ENCODE results near the gene AGK.
"Not testable (repeated sequence)": the region's sequence is repeated elsewhere in the genome, so short reads cannot be mapped to it uniquely, and the experiment has no call there.

AGK gene

DNA sequence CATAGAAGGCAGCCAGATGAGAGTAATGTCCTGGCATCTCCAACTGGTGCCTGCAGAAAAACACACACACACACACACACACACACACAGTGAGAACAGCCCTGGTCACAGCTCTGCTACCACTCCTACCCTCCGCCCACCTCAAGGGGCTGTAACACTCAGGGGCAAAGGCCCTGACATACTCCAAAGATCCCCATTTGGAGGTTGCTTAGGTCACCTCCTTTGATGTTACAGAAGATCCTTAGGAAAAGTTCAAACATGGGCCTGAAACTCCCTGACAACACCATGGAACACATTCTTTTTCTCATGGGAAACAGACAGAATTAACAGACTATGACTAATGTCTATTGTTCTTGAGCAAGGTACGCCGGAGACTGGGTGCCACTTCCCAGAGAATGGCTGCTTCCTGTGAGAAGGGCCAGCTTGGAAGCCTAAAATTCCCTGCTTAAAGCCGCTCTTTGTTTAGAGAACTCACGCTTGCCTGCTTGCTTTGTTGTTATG lies 123.0 kb downstream of the AGK start:
- Histone ChIP-seq H3K4me3 (ENCODE audit: low read depth, low read length) (no peak overlapping the region), H3K9ac (ENCODE audit: low read depth, low read length) (no peak overlapping the region)

DNA sequence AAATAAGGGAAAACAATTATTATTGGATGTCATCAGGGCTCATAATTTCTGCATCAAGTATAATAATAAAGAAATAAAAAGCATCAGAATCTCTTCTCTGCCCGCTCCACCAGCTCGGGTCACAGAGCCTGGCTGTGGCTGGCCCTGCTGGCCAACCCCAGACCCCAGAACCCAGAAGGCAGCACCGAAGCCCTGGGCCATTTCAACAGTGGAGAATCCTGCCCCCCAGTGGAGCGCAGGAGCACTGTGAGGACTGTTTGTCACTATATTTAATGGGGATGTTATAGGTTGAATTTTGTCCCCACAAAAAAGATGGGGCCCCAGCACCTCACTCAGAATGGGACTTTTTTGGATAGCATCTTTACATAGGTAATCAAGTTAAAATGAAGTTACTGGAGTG lies 123.5 kb downstream of the AGK start:
- H3K4me1 ChIP-seq (ENCODE audit: control insufficient read depth, insufficient read depth, low read length) = peaks cover 3% of the 10 kb centered on the region
- H3K36me3 ChIP-seq (ENCODE audit: control insufficient read depth, insufficient read depth, low read length) = no peaks in the 10 kb centered on the region
- no peak overlapping the region for H3K4me3 ChIP-seq (ENCODE audit: low read depth, low read length)
- H3K27me3 ChIP-seq (ENCODE audit: control insufficient read depth, insufficient read depth, low read length) = no peaks in the 10 kb centered on the region
- H3K9me3 ChIP-seq (ENCODE audit: control insufficient read depth, insufficient read depth, low read length) = no peaks in the 10 kb centered on the region
- H3K9ac ChIP-seq (ENCODE audit: low read depth, low read length) = no peak overlapping the region

More for the DNA sequence above, 123.0 kb downstream of the AGK start:
- H3K4me1 ChIP-seq (ENCODE audit: control insufficient read depth, insufficient read depth, low read length) = peaks cover 3% of the 10 kb centered on the region
- no peaks in the 10 kb centered on the region for H3K27me3 ChIP-seq (ENCODE audit: control insufficient read depth, insufficient read depth, low read length)
- H3K36me3 ChIP-seq (ENCODE audit: control insufficient read depth, insufficient read depth, low read length) = no peaks in the 10 kb centered on the region
- no peaks in the 10 kb centered on the region for H3K9me3 ChIP-seq (ENCODE audit: control insufficient read depth, insufficient read depth, low read length)

DNA sequence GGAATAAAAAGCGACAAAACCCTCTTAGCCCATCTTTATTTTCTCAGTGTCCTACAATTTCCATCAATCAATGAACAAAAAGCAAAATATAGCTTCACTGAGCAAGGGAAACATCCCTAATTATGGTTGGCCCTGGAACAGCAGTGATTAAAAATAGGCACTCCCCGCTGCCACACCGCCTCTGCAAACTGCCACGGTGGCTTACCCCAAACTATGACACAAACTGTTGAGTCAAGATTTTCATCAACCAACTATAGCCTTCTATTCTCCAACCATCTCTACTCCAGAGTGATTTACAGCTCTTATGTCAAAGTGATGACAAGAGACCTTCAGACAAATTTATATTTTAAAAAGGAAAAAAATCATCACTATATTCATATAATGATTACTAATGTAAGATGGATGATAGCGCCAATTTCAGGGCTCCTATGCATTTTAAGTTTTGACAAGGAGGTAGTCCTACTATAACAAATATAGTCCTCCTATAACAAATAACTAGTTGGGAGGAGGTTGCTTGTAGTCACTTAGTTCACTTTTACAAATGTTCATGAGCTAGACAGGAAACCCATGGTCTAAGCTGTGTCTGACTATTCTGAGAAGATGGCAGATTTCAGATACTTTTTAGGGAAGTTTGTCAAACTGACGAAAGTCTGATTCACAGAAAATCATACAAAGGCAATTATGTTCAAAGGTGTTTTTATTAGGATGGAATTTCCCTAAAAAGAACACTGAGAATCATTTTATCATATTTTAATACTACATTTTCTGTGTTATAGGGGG lies 124.4 kb downstream of the AGK start:
- Histone ChIP-seq H3K4me3 (ENCODE audit: low read depth, low read length) (no peak overlapping the region), H3K9me3 (ENCODE audit: control insufficient read depth, insufficient read depth, low read length) (no peaks in the 10 kb centered on the region), H3K27me3 (ENCODE audit: control insufficient read depth, insufficient read depth, low read length) (no peaks in the 10 kb centered on the region), H3K9ac (ENCODE audit: low read depth, low read length) (no peak overlapping the region), H3K4me1 (ENCODE audit: control insufficient read depth, insufficient read depth, low read length) (peaks cover 3% of the 10 kb centered on the region), H3K36me3 (ENCODE audit: control insufficient read depth, insufficient read depth, low read length) (no peaks in the 10 kb centered on the region)

DNA sequence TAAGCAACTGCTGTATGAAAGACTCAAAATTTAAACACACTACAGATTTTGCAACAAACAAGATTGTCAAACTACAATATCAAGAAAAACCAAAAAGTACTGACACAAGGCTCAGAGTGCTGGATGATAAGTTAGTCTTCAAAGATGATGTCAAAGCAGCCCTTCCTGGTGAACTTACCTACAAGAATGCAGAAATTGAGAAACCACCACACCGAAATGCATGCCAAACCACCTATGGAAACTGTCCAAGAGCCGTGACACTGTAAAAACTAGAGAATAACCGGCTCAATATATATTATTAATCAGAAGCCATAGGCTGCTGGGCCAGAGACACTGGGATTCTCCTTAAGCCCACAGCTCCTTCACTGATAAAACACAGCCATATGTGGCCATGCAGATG lies 125.4 kb downstream of the AGK start:
- no peak overlapping the region for H3K4me3 ChIP-seq (ENCODE audit: low read depth, low read length)
- no peaks in the 10 kb centered on the region for H3K36me3 ChIP-seq (ENCODE audit: control insufficient read depth, insufficient read depth, low read length)
- H3K4me1 ChIP-seq (ENCODE audit: control insufficient read depth, insufficient read depth, low read length) = peaks cover 3% of the 10 kb centered on the region
- H3K9me3 ChIP-seq (ENCODE audit: control insufficient read depth, insufficient read depth, low read length) = no peaks in the 10 kb centered on the region
- no peak overlapping the region for H3K9ac ChIP-seq (ENCODE audit: low read depth, low read length)
- no peaks in the 10 kb centered on the region for H3K27me3 ChIP-seq (ENCODE audit: control insufficient read depth, insufficient read depth, low read length)

DNA sequence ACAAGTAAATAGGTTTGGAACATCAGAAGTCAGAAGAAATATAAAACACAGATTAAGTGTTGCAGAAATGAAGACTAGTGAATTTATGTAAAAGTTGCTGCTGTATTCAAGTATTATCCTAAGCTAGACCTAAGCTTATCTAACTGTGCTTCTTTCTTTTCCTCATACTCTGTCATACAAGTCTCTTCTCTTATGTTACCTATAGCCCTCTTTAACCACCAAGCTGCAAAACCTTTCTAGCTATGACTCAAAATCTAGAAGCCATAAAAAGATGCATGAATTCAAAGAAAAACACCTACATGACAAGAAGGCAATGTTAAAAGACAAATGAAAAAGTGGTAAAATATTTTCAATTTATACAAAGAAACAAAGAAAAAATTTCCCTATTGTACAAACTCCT lies 127.8 kb downstream of the AGK start:
- Histone ChIP-seq H3K9ac (ENCODE audit: low read depth, low read length) (no peak overlapping the region), H3K36me3 (ENCODE audit: control insufficient read depth, insufficient read depth, low read length) (no peaks in the 10 kb centered on the region), H3K9me3 (ENCODE audit: control insufficient read depth, insufficient read depth, low read length) (no peaks in the 10 kb centered on the region), H3K4me1 (ENCODE audit: control insufficient read depth, insufficient read depth, low read length) (peaks cover 3% of the 10 kb centered on the region), H3K27me3 (ENCODE audit: control insufficient read depth, insufficient read depth, low read length) (no peaks in the 10 kb centered on the region), H3K4me3 (ENCODE audit: low read depth, low read length) (no peak overlapping the region)

DNA sequence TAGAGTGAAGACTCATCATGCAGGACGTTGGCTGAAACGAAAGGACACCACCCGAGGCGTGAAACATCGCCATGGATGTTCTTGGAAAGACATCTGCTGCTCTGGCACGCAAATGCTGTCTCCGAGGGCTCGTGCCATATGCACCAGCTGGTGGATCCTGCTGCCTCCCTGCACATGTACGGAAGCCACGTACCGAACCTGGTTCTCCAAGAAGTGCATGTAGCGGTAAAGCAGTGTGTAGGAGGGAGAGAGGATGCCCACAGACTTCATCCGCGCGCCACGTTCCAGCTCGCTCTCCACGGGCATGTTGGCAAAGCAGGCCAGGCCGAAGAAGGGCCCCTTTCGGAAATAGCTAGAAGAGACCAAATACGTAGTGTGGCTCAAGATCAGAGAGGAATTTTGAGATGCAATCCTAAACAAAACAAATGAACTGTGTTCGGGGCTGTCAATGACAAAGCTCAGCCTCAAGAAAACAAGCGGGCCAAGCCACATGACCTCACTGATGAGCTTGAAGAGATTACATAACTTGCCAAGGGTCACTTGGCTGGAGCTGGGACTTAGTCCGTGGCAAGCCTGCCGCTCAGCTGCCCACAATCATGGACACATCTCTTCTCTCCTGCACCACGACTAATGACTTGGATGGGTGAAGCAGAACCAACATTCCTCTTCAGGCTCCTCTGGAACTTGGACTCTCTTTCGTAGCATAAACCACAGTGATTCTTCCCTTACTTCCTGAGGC lies 134.2 kb downstream of the AGK start:
- Histone ChIP-seq H3K4me3 (ENCODE audit: low read depth, low read length) (no peak overlapping the region), H3K9me3 (ENCODE audit: control insufficient read depth, insufficient read depth, low read length) (no peaks in the 10 kb centered on the region), H3K36me3 (ENCODE audit: control insufficient read depth, insufficient read depth, low read length) (peaks cover 3% of the 10 kb centered on the region), H3K9ac (ENCODE audit: low read depth, low read length) (no peak overlapping the region), H3K4me1 (ENCODE audit: control insufficient read depth, insufficient read depth, low read length) (no peaks in the 10 kb centered on the region), H3K27me3 (ENCODE audit: control insufficient read depth, insufficient read depth, low read length) (no peaks in the 10 kb centered on the region)

DNA sequence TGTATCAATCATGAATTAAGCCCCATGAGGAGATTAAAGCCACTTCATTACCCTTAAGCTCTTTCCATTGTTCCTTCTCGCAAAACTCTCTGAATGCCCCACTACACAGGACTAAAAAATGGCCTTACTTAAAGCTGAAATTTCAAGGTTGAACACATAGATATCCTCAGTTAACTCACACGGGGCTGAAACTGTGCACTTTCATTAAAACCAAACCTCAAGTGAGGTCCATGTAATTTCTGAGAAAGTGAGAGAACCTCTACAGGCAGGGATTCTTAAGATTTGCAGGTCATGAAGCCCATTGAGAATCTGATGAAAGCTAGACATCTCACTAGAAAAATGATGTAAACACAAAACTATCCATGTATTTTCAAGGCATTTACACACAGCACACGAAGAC lies 134.9 kb downstream of the AGK start:
- no peak overlapping the region for H3K9ac ChIP-seq (ENCODE audit: low read depth, low read length)
- H3K27me3 ChIP-seq (ENCODE audit: control insufficient read depth, insufficient read depth, low read length) = no peaks in the 10 kb centered on the region
- H3K4me1 ChIP-seq (ENCODE audit: control insufficient read depth, insufficient read depth, low read length) = no peaks in the 10 kb centered on the region
- no peaks in the 10 kb centered on the region for H3K9me3 ChIP-seq (ENCODE audit: control insufficient read depth, insufficient read depth, low read length)
- H3K36me3 ChIP-seq (ENCODE audit: control insufficient read depth, insufficient read depth, low read length) = peaks cover 3% of the 10 kb centered on the region
- no peak overlapping the region for H3K4me3 ChIP-seq (ENCODE audit: low read depth, low read length)

DNA sequence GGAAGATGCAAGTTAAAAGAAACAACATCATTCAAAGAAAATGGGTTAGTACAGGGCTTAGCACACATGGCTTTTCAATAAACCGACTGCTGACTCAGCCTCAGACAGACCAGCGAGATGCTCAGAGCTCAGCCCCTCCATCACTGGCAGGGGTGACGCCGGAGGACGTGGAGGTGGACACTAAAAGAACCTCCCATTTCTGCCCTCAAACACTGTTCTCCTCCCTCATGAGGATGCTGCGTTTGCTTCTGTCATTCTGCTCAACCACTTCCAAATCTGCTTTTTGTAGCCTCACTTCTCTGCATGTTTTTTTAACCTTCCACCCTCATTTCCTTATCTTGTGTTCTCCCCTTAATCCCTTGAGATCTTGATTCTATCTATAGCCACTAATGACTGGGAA lies 135.5 kb downstream of the AGK start:
- Histone ChIP-seq H3K9me3 (ENCODE audit: control insufficient read depth, insufficient read depth, low read length) (no peaks in the 10 kb centered on the region), H3K4me3 (ENCODE audit: low read depth, low read length) (no peak overlapping the region), H3K36me3 (ENCODE audit: control insufficient read depth, insufficient read depth, low read length) (peaks cover 3% of the 10 kb centered on the region), H3K9ac (ENCODE audit: low read depth, low read length) (no peak overlapping the region), H3K27me3 (ENCODE audit: control insufficient read depth, insufficient read depth, low read length) (no peaks in the 10 kb centered on the region), H3K4me1 (ENCODE audit: control insufficient read depth, insufficient read depth, low read length) (no peaks in the 10 kb centered on the region)

DNA sequence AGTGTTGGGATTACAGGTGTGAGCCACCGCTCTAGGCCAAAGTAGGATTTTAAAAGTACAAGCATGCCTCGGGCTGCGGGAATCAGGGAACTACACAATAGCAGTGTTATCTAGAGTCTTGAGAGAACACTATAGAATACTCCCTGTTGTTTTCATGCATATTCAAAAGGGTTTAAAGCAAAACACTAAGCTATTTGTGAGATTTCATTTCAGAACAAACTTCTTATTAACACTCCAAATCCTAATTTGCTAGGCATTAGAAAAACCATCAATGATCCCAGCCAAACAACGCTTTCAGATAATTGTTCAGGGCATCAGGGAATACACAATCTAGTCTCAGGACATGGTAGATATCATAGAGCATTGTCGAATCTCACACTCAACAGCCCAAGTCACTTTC lies 136.8 kb downstream of the AGK start:
- Histone ChIP-seq H3K27me3 (ENCODE audit: control insufficient read depth, insufficient read depth, low read length) (no peaks in the 10 kb centered on the region), H3K4me3 (ENCODE audit: low read depth, low read length) (no peak overlapping the region), H3K9me3 (ENCODE audit: control insufficient read depth, insufficient read depth, low read length) (no peaks in the 10 kb centered on the region), H3K4me1 (ENCODE audit: control insufficient read depth, insufficient read depth, low read length) (no peaks in the 10 kb centered on the region), H3K9ac (ENCODE audit: low read depth, low read length) (no peak overlapping the region), H3K36me3 (ENCODE audit: control insufficient read depth, insufficient read depth, low read length) (peaks cover 3% of the 10 kb centered on the region)

DNA sequence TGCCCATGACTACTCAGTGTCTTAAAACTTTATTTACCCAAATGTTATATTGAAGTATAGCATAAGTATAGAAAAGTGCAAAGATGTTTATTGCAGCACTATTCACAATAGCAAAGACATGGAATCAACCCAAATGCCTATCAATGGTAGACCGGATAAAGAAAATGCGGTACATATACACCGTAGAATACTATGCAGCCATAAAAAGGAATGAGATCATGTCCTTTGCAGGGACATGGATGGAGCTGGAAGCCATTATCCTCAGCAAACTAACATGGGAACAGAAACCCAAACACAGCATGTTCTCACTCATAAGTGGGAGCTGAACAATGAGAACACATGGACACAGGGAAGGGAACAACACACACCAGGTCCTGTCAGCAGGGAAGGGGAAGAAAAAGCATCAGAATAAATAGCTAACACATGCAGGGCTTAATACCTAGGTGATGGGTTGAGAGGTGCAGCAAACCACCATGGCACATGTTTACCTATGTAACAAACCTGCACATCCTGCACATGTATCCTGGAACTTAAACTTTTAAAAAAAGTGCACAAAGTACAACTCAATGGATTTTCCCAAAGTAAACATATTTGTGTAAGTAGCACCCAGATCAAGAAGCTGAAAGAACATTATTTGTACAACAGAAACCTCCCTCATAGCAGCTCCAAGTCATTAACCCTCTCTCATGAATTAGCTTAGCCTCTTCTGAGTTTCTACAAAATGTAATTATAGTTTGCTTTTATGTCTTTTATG lies 138.0 kb downstream of the AGK start:
- not testable (repeated sequence) for H3K4me1 ChIP-seq (ENCODE audit: control insufficient read depth, insufficient read depth, low read length); H3K9me3 ChIP-seq (ENCODE audit: control insufficient read depth, insufficient read depth, low read length); H3K36me3 ChIP-seq (ENCODE audit: control insufficient read depth, insufficient read depth, low read length); H3K27me3 ChIP-seq (ENCODE audit: control insufficient read depth, insufficient read depth, low read length); H3K9ac ChIP-seq (ENCODE audit: low read depth, low read length); H3K4me3 ChIP-seq (ENCODE audit: low read depth, low read length)

DNA sequence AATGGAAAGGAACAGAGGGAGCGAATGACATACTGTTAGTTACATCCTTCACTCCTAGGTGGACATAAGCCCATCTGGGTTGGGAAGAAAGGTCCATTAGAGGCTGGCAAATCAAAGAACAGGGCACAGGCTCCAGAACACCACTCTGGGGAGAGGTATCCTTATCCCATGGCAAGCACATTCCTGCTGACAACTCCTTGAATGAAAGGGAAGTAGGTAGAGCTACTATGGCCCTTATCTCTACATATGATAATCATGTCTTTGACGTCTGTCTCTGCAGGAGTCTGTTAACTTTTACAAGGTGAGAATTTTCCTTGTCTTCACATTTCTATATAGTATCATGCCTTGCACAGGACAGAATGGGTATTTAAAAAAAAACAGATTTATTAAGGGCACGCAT lies 140.3 kb downstream of the AGK start:
- Histone ChIP-seq H3K9me3 (ENCODE audit: control insufficient read depth, insufficient read depth, low read length) (no peaks in the 10 kb centered on the region), H3K36me3 (ENCODE audit: control insufficient read depth, insufficient read depth, low read length) (no peaks in the 10 kb centered on the region), H3K4me1 (ENCODE audit: control insufficient read depth, insufficient read depth, low read length) (no peaks in the 10 kb centered on the region), H3K4me3 (ENCODE audit: low read depth, low read length) (no peak overlapping the region), H3K27me3 (ENCODE audit: control insufficient read depth, insufficient read depth, low read length) (no peaks in the 10 kb centered on the region), H3K9ac (ENCODE audit: low read depth, low read length) (no peak overlapping the region)
